K562 (cell line): Measurements from ENCODE around the gene HELZ. TPM values are rescaled to one million over a fixed set of nuclear protein-coding genes. Genes with fewer than 3 reads are reported as not detected.
"Not testable (repeated sequence)": the region's sequence is repeated elsewhere in the genome, so short reads cannot be mapped to it uniquely, and the experiment has no call there.

Experiments
- ATAC-seq: fragments of 200-7000 bp; cut with Tn5 transposase; 3 replicates; pipeline ENCODE4 v1.9.1; 2020; ENCODE audit warnings: moderate library complexity
- BruUV-seq: library from RNA; stranded (reverse); fragments of 400-500 nt; replicated peaks from 2 replicates; lab custom pipeline; 2021; lab: Mats Ljungman, UMichigan
- CTCF ChIA-PET: fragments of 300-600 bp; formaldehyde crosslinking; extraction: SDS; loops from one replicate; lab custom pipeline; 2021; ENCODE audit warnings: low intra/inter-chr PET ratio; lab: Yijun Ruan, JAX
- POLR2A ChIA-PET: fragments of 300-600, 350-650 bp; sonication (Branson Sonifier 250); formaldehyde crosslinking; extraction: SDS; loops from one replicate; lab custom pipeline; 2021; ENCODE audit warnings: antibody characterized with exemption, inconsistent platforms; lab: Yijun Ruan, JAX
- DNase-seq, 4 experiments: peaks; one replicate each; pipeline versions ENCODE4 v3.0.0 to v3.0.0-alpha.2; 2011 to 2018; ENCODE audit warnings: low spot score in 3 of 4, mixed read lengths in 3 of 4; ENCODE audit errors: extremely low read depth in 1 of 4
- FAIRE-seq: peaks from 2 replicates; lab custom pipeline; 2011; peaks lifted over from hg19 to GRCh38; lab: Jason Lieb, UNC
- H2AFZ ChIP-seq: 2 replicates; pipeline ENCODE4 v1.6.0; 2011; ENCODE audit warnings: low read depth, low read length, control low read depth, inconsistent platforms
- H3K27ac ChIP-seq: fragments of 200-600 bp; 3 replicates; pipeline ENCODE4 v1.8.0; 2011; ENCODE audit warnings: low read depth, mild to moderate bottlenecking, control low read depth, inconsistent platforms, low read length, moderate library complexity, mixed read lengths; ENCODE audit errors: extremely low read depth
- H3K27me3 ChIP-seq, 2 experiments: fragments of 300-600 bp in 1 of 2; 2 replicates in 1 of 2; 3 replicates in 1 of 2; pipeline versions ENCODE4 v1.6.0 to v1.8.0; 2011; ENCODE audit warnings: inconsistent platforms in 2 of 2, low read length in 2 of 2, mild to moderate bottlenecking in 1 of 2, mixed read lengths in 1 of 2, moderate library complexity in 1 of 2; ENCODE audit not compliant: control insufficient read depth in 2 of 2, insufficient read depth in 2 of 2
- H3K36me3 ChIP-seq: fragments of 300-600 bp; 3 replicates; pipeline ENCODE4 v1.8.0; 2011; ENCODE audit warnings: mild to moderate bottlenecking, low read length, inconsistent platforms; ENCODE audit not compliant: control insufficient read depth, insufficient read depth
- H3K4me1 ChIP-seq, 2 experiments: fragments of 200-600 bp in 1 of 2; replicated peaks in 1 of 2; 2 replicates in 1 of 2; 3 replicates in 1 of 2; pipeline versions ENCODE4 v1.5.1 to v1.8.0; 2011; ENCODE audit warnings: inconsistent platforms in 2 of 2, low read length in 2 of 2, mild to moderate bottlenecking in 1 of 2, mixed read lengths in 1 of 2, moderate library complexity in 1 of 2; ENCODE audit not compliant: control insufficient read depth in 2 of 2, insufficient read depth in 2 of 2
- H3K4me2 ChIP-seq: 2 replicates; pipeline ENCODE4 v1.6.1; 2011; ENCODE audit warnings: low read length, control low read depth, inconsistent platforms, mixed read lengths; ENCODE audit not compliant: insufficient read depth
- H3K4me3 ChIP-seq: fragments of 200-600 bp; sonication (generic), shearing (Covaris generic); 2 replicates; pipeline ENCODE4 v1.5.1; 2016; ENCODE audit warnings: control low read depth, inconsistent platforms
- H3K79me2 ChIP-seq: fragments of 200-600 bp; 3 replicates; pipeline ENCODE4 v1.8.0; 2011; ENCODE audit warnings: low read length, inconsistent platforms; ENCODE audit not compliant: control insufficient read depth, insufficient read depth
- H3K9ac ChIP-seq, 2 experiments: 2 replicates each; pipeline versions ENCODE4 v1.6.0 to v1.6.1; 2011; ENCODE audit warnings: low read depth in 2 of 2, low read length in 2 of 2, control low read depth in 1 of 2, inconsistent platforms in 1 of 2, mild to moderate bottlenecking in 1 of 2, mixed read lengths in 1 of 2; ENCODE audit not compliant: insufficient read depth in 1 of 2
- H3K9me1 ChIP-seq: one replicate; pipeline ENCODE4 v1.6.0; 2011; ENCODE audit warnings: inconsistent platforms, mild to moderate bottlenecking, low read length, moderate library complexity; ENCODE audit not compliant: control insufficient read depth, insufficient read depth
- H3K9me3 ChIP-seq: replicated peaks from 2 replicates; pipeline ENCODE4 v1.5.1; 2011; ENCODE audit warnings: low read depth, low read length, inconsistent platforms; ENCODE audit not compliant: control insufficient read depth, insufficient read depth
- H4K20me1 ChIP-seq: replicated peaks from 2 replicates; pipeline ENCODE4 v1.6.1; 2011; ENCODE audit warnings: low read length, inconsistent platforms, mixed read lengths; ENCODE audit not compliant: control insufficient read depth, insufficient read depth
- CREM ChIP-seq: IDR thresholded peaks from 2 replicates; pipeline ENCODE4 v1.6.1; 2014; ENCODE audit warnings: antibody characterized with exemption, low read depth
- NRF1 ChIP-seq, 2 experiments: fragments of 450-650 bp; IDR thresholded peaks in 1 of 2; conservative IDR thresholded peaks in 1 of 2; 2 replicates each; pipeline ENCODE4 v1.6.1; 2014; ENCODE audit warnings: mild to moderate bottlenecking in 2 of 2
- SPI1 ChIP-seq: IDR thresholded peaks from 2 replicates; pipeline ENCODE4 v1.6.1; 2011; ENCODE audit warnings: low read depth, low read length, control low read depth, borderline replicate concordance
- WGBS: fragments of 100-300 bp; shearing (Covaris generic); methylation state at CpG from one replicate; pipeline ENCODE4 v1.1.6; 2016; ENCODE audit warnings: low coverage, mixed read lengths; ENCODE audit not compliant: insufficient coverage; ENCODE audit errors: missing lambda C conversion rate; 5-methylcytosine and 5-hydroxymethylcytosine counted together
- in situ Hi-C: fragments of 300-500 bp; cut with MboI; formaldehyde crosslinking; loops from 4 replicates; pipeline ENCODE4 v1.15.0; 2018; ENCODE audit warnings: inconsistent platforms, mixed read lengths
- intact Hi-C: fragments of 100-400 bp; cut with micrococcal nuclease; formaldehyde crosslinking; loops from 2 replicates; pipeline ENCODE4 v1.14.2; 2022
- polyA plus RNA-seq, 8 experiments: library from polyadenylated mRNA; depleted of rRNA in 4 of 8; stranded (reverse) in 5 of 8; unstranded in 3 of 8; fragments of >200 nt; fragmentation: Nextera tagmentation in 2 of 8; fragmentation: Illumina TruSeq in 1 of 8; extraction: Ambion mirVana in 2 of 8; extraction: Trizol in 1 of 8; gene quantifications; 2 replicates each; pipeline versions ENCODE4 v1.2.1 to v1.2.3, GENCODE V29; 2011 to 2014; ENCODE audit warnings: inconsistent platforms in 1 of 8, missing spikeins in 1 of 8
- total RNA-seq, 7 experiments: library from RNA; depleted of rRNA in 6 of 7; stranded (reverse); fragments of >200 nt in 6 of 7; fragmentation: Illumina TruSeq in 2 of 7; extraction: Trizol in 2 of 7; gene quantifications; 2 replicates each; pipeline versions ENCODE4 v1.2.1 to v1.2.3, GENCODE V29; 2011 to 2021; ENCODE audit warnings: low replicate concordance in 1 of 7

The HELZ gene
- total and polyA plus RNA-seq, 9 of the 15 experiments (the other 6 are each of a cell fraction or from before 2014, with no cell fraction given): 5.2 to 39.8 (median 17.3) TPM

DNA sequence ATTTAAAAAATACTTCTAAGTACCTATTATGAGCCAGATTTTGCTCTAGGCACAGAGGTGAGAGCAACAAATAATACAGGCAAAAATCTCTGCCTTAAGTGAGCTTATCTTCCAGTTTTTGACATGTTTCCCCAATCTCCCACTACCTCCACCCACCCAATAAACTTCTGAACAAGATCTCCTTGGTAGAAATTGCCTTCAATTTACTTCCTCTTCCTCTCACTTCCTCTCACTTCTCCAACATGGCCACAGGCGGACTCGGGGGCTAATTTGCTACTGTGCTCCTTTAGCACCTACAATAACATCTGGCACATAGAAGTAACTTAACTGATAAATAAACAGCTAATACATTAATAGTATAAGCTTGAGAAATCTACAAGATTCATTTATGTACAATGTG lies 118.0 kb downstream of the HELZ start:
- 64% methylated on average over 2 of the region's 2 CpGs for WGBS
- CTCF ChIA-PET: no interaction called here

DNA sequence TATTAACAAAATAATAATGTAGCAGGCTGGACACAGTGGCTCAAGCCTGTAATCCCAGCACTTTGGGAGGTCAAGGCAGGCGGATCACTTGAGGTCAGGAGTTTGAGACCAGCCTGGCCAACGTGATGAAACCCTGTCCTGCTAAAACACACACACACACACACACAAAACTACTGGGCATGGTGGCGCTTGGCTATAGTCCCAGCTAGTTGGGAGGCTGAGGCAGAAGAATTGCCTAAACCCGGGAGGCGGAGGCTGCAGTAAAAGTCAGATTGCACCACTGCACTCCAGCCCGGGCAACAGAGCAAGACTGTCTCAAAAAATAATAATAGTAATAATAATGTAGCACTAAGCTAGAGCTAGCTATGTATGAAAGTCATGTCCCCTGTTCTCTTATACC lies 118.5 kb downstream of the HELZ start:
- H3K36me3 ChIP-seq: peaks cover 30% of the 10 kb centered on the region; the same call in 2 of the 3 replicates
- H3K27me3 ChIP-seq, H2AFZ ChIP-seq, ATAC-seq, H3K4me3 ChIP-seq, DNase-seq, CTCF ChIA-PET, H3K27ac ChIP-seq, H3K4me2 ChIP-seq, in situ Hi-C loops, H3K9ac ChIP-seq, H3K79me2 ChIP-seq, H4K20me1 ChIP-seq, H3K9me1 ChIP-seq, FAIRE-seq, intact Hi-C loops, H3K9me3 ChIP-seq, H3K4me1 ChIP-seq, BruUV-seq: not testable (repeated sequence)
- POLR2A ChIA-PET: interaction anchor here (0.8 kb wide), 1 partner anchor 19 kb away, joined by 3 read pairs; no protein-coding TSS in a partner anchor
- WGBS: 92% methylated on average over 6 of the region's 6 CpGs

More for the DNA sequence above, 118.0 kb downstream of the HELZ start:
- H3K4me3 ChIP-seq: no peak overlapping the region
- in situ Hi-C loops: no loop called here
- TF ChIP-seq NRF1 (conservative IDR thresholded peaks at IDR 0.05 in 1 of 2, IDR thresholded peaks at IDR 0.05 in 1 of 2) (no peak), SPI1 (peak; percentile 70), CREM (no peak)
- DNase-seq (no peak), FAIRE-seq (no peak), ATAC-seq (no peak)
- no peaks in the 10 kb centered on the region for H3K27me3 ChIP-seq
- intact Hi-C loops: no loop called here
- H3K4me1 ChIP-seq: no peaks in the 10 kb centered on the region
- no peaks in the 10 kb centered on the region for H3K9me1 ChIP-seq
- POLR2A ChIA-PET: no interaction called here
- no peak overlapping the region for H3K4me2 ChIP-seq
- no peak overlapping the region for H3K9ac ChIP-seq
- H4K20me1 ChIP-seq: 0 out of 2 replicates have a peak, but pooled peaks cover 3% of the 10 kb centered on the region
- no peaks in the 10 kb centered on the region for H3K79me2 ChIP-seq
- no peaks in the 10 kb centered on the region for H3K9me3 ChIP-seq
- no peak overlapping the region for H2AFZ ChIP-seq
- no peak overlapping the region for H3K27ac ChIP-seq
- no TSS peak for BruUV-seq
- H3K36me3 ChIP-seq: peaks cover 29% of the 10 kb centered on the region; the same call in 2 of the 3 replicates
